ENCODE results near the gene ZNF879. TPM values are rescaled to one million over a fixed set of nuclear protein-coding genes. Genes with fewer than 3 reads are reported as not detected.

The ZNF879 gene
- total RNA-seq, 3 donors from 2014 or later = 2.0 to 2.8 (median 2.3) TPM

GRCh38 chr5:178993955-178994579, 29.5 kb upstream of the ZNF879 start:
- Mint-ChIP-seq H3K27me3 (ENCODE audit: low read depth) (peaks cover 40% of the 10 kb centered on the region), H3K4me3 (no peak overlapping the region), H3K36me3 (ENCODE audit: insufficient read depth) (no peaks in the 10 kb centered on the region), H3K9me3 (peaks cover 5% of the 10 kb centered on the region), H3K4me1 (ENCODE audit: low read depth) (peaks cover 3% of the 10 kb centered on the region)
- DNase-seq (no peak), ATAC-seq (no peak)

DNA sequence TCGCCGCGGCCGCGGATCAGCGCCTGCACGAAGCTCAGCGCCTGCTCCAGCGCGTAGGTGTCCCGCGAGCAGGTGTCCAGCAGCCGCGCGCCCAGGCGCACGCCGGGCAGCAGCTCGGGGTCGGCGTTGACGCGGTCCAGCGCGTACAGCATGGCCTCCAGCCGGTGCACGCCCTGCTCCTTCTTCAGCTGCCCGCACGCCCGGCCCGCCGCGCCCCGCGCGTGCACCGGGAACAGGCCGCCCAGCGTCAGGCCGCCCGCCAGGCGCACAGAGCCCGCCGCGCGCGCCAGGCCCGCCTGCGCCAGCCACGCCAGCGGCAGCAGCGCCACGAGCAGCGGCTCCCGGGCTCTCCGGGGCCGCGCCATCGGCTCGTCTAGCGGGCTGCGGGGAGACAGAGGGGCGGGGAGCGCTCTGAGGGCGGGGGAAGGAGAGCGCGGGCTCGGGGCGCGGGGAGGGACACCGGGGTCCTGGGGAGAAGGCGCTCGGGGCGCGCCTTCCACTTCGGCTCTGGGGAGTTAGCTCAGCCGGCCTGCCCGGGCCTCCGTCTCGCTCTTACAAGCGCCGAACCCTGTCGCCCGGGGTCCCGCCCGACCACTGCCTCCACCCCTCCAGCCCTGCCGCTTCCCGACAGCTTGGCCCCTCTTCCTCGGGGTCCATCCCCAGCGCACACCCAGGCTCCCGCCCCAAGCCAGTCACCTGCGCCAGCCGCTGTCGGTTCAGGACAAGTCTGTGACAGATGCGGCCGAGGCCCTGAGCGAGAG, 28.8 kb upstream of the ZNF879 start, which contains the start of gene GRM6:
Gene GRM6, minus strand, starts transcription at position 741 of the 761 bp plus-strand sequence. Its CDS starts 376 bp downstream, at position 365.
- no peak for ATAC-seq

DNA sequence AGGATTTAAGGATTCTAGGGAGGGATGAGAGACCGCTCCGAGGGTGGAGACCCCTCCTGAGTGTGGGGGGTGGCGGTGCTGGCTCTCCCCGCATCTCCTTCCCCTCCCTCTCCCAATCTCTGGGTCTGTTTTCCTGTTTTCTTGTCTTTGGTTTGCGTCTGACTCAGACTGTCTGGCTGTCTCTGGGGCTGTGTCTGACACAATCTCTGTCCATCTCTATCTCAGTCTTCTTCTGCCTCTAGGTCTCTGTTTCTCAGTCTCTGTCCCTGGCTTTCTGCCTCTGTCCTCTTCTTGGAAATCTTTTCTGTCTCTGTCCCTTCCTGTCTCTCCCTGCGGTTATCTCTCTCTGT, 28.3 kb upstream of the ZNF879 start:
- Mint-ChIP-seq H3K36me3 (ENCODE audit: insufficient read depth) (no peaks in the 10 kb centered on the region), H3K4me3 (no peak overlapping the region), H3K27me3 (ENCODE audit: low read depth) (peaks cover 44% of the 10 kb centered on the region), H3K9me3 (no peaks in the 10 kb centered on the region), H3K4me1 (ENCODE audit: low read depth) (peaks cover 3% of the 10 kb centered on the region)
- no peak for DNase-seq
- no peak for ATAC-seq

More for the DNA sequence above, 28.8 kb upstream of the ZNF879 start, which contains the start of gene GRM6:
- H3K4me3 Mint-ChIP-seq = no peak within 1 kb of the TSS
- peaks cover under 1% of the 10 kb centered on the region for H3K9me3 Mint-ChIP-seq
- peaks cover 40% of the 10 kb centered on the region for H3K27me3 Mint-ChIP-seq (ENCODE audit: low read depth)
- H3K4me1 Mint-ChIP-seq (ENCODE audit: low read depth) = peaks cover 3% of the 10 kb centered on the region
- H3K36me3 Mint-ChIP-seq (ENCODE audit: insufficient read depth) = no peaks in the 10 kb centered on the region
- no peak for DNase-seq

DNA sequence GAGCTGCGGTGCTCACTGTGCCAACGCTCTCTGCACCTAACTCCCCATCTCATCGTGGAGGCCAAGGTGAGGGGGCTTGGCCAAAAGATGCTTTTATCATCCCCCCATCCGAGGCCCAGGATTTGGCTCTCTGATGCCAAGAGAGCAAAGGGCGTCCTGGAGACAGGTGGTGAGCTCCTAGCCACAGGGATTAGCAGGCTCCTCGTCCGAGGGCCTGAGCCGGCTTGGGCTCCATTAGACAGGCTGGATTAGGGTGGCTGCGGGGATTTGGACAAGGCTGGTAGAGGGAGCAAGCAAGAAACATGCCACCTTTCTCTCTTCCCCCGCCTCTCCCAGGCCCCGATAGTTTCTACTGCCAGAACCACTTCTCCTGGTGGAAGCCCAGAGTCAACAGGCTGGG, 27.4 kb upstream of the ZNF879 start:
- Mint-ChIP-seq H3K27me3 (ENCODE audit: low read depth) (peaks cover 46% of the 10 kb centered on the region), H3K9me3 (no peaks in the 10 kb centered on the region), H3K36me3 (ENCODE audit: insufficient read depth) (no peaks in the 10 kb centered on the region), H3K4me1 (ENCODE audit: low read depth) (peaks cover 3% of the 10 kb centered on the region), H3K4me3 (no peak overlapping the region)
- DNase-seq = no peak
- no peak for ATAC-seq

DNA sequence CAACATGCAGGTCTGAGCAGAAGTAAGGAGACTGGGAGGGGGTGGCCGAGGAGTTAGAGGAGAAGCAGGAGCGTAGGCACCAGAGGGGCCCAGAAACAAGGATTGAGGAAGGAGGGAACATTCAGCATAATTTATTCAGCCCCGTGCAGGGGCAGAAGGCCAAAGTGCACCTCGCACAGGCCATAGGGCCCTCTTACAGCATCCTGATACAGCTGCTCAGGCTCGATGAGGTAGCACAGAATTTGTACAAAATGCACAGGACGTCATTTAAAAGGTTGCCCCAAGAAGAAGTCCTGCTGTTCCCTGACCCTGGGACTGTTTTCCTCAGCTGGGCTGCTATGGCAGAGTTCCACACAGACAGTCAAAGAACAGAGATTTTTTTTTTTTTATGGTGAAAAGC, 26.4 kb upstream of the ZNF879 start:
- no peak for ATAC-seq
- Mint-ChIP-seq H3K4me1 (ENCODE audit: low read depth) (peaks cover 3% of the 10 kb centered on the region), H3K4me3 (no peak overlapping the region), H3K36me3 (ENCODE audit: insufficient read depth) (no peaks in the 10 kb centered on the region), H3K9me3 (no peaks in the 10 kb centered on the region), H3K27me3 (ENCODE audit: low read depth) (peaks cover 42% of the 10 kb centered on the region)
- no peak for DNase-seq

DNA sequence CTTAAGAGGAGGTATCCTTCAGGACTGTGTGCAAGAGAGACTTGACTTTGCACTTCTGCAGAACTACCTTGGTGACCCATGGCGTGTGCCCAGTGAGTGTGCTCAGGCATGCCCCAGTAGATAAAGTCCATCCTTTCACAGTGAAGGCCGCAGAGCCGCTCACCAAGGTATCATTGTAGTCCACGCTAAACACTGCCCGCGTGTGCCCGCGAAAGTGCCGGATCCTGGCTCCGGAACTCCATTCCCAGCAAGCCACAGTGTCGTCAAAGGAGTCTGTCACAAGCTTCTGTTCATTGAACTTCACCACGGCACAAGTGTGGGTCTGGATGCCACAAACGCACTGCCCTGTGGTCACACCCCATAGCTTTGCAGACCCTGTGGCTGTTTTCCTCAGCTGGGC, 25.2 kb upstream of the ZNF879 start:
- DNase-seq (no peak), ATAC-seq (no peak)
- Mint-ChIP-seq H3K4me1 (ENCODE audit: low read depth) (peaks cover 3% of the 10 kb centered on the region), H3K36me3 (ENCODE audit: insufficient read depth) (no peaks in the 10 kb centered on the region), H3K27me3 (ENCODE audit: low read depth) (peaks cover 34% of the 10 kb centered on the region), H3K9me3 (no peaks in the 10 kb centered on the region), H3K4me3 (no peak overlapping the region)

GRCh38 chr5:179006564-179006963, 17.0 kb upstream of the ZNF879 start:
- no peak for ATAC-seq
- Mint-ChIP-seq H3K4me1 (ENCODE audit: low read depth) (no peaks in the 10 kb centered on the region), H3K4me3 (no peak overlapping the region), H3K27me3 (ENCODE audit: low read depth) (peaks cover 8% of the 10 kb centered on the region), H3K9me3 (peaks cover 36% of the 10 kb centered on the region), H3K36me3 (ENCODE audit: insufficient read depth) (no peaks in the 10 kb centered on the region)
- DNase-seq = no peak

DNA sequence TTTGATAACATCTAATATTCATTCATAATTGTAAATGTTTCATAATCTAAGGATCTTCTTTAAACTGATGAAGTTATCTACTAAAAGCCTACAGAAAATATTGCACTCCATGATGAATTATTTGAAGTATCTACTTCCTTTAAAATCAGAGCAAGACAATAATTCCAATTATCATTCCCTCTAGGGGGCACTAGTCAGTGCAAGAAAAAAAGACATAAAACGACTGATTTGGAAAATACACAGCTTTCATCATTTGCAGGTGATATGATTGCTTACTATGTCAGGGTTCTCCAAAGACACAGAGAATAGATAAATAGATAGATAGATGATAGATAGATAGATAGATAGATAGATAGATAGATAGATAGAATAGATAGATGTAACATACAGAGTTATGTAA, 14.9 kb upstream of the ZNF879 start:
- no peak overlapping the region for H3K4me3 Mint-ChIP-seq
- no peaks in the 10 kb centered on the region for H3K4me1 Mint-ChIP-seq (ENCODE audit: low read depth)
- H3K9me3 Mint-ChIP-seq = peaks cover 47% of the 10 kb centered on the region
- DNase-seq (no peak), ATAC-seq (no peak)
- H3K27me3 Mint-ChIP-seq (ENCODE audit: low read depth) = no peaks in the 10 kb centered on the region
- no peaks in the 10 kb centered on the region for H3K36me3 Mint-ChIP-seq (ENCODE audit: insufficient read depth)

DNA sequence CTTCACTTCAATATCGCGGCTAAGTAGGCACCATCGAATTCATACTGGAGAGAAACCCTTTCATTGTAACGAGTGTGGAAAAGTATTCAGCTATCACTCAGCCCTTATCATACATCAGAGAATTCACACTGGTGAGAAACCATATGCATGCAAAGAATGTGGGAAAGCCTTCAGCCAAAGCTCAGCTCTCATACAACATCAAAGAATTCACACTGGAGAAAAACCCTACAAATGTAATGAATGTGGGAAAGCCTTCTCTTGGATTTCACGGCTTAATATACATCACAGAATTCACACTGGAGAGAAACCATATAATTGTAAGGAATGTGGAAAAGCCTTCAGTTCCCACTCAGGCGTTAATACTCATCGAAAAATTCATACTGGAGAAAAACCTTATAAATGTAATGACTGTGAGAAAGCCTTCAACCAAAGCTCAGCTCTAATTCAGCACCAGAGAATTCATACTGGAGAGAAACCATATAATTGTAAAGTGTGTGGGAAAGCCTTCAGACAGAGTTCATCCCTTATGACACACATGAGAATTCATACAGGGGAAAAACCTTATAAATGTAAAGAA, 9.5 kb downstream of the ZNF879 start:
- Mint-ChIP-seq H3K4me1 (ENCODE audit: low read depth) (no peaks in the 10 kb centered on the region), H3K9me3 (peaks cover 82% of the 10 kb centered on the region), H3K4me3 (no peak overlapping the region), H3K27me3 (ENCODE audit: low read depth) (no peaks in the 10 kb centered on the region), H3K36me3 (ENCODE audit: insufficient read depth) (peaks cover 56% of the 10 kb centered on the region)
- DNase-seq = no peak
- ATAC-seq = no peak

DNA sequence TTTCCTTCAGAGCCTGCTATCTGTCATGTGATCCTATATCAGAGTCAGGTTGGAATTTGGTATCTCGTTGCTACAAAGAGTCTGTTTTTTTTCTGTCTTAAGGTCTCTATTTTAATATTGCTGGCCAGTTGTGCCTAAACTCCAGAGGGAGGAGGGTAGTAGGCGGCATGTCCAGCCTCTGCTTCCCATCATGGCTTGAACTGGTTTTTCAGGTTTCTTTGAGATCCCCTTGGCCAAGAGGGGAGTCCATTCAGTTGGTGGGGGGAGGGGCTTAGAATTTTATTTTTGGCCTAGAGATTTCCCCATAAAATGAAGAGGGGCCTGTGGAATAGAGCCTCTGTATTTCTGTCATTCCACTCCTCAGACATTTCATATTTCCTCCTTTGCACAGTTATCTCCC, 21.2 kb downstream of the ZNF879 start:
- Mint-ChIP-seq H3K36me3 (ENCODE audit: insufficient read depth) (no peaks in the 10 kb centered on the region), H3K4me1 (ENCODE audit: low read depth) (no peaks in the 10 kb centered on the region), H3K9me3 (peaks cover 45% of the 10 kb centered on the region), H3K4me3 (no peak overlapping the region), H3K27me3 (ENCODE audit: low read depth) (no peaks in the 10 kb centered on the region)
- no peak for ATAC-seq
- no peak for DNase-seq

- Mint-ChIP-seq H3K4me1 (ENCODE audit: low read depth) (no peaks in the 10 kb centered on the region), H3K27me3 (ENCODE audit: low read depth) (peaks cover 3% of the 10 kb centered on the region)
- ATAC-seq = no peak
Measured at GRCh38 chr5:179051784-179052183, 28.2 kb downstream of the ZNF879 start.

DNA sequence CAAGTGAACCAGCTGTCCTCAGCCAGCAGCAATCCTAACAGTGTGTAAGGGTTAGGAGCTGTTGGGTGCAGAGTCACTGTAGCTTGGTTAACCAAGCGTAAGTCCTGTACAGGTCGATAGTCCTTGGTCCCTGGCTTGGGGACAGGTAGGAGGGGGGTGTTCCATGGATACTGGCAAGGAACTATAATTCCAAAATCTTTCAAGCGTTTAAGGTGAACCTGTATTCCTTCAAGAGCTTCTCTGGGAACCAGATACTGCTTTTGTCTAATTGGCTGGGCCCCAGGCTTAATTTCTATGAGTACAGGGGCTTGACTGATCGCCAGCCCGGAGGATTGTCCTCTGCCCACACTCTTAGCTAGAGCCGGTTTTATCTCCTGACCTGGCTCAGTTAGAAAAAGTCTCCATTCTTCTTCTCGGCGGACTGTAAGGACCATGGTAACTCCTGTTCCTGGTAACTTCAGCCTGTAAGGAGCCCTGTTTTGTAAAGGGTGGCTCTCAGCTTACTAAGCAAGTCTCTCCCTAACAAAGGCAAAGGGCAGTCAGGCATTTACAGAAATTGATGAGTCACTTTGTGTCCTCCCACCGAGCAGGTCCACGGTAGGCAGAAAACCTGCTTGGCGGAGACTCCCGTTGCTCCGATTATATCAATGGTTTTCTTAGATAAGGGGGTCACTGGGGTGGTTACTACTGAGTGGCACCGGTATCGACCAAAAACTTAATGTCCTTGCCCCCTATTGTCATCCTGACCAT, 30.6 kb downstream of the ZNF879 start:
- H3K4me1 Mint-ChIP-seq (ENCODE audit: low read depth) = no peaks in the 10 kb centered on the region
- no peak overlapping the region for H3K4me3 Mint-ChIP-seq
- no peak for DNase-seq
- no peak for ATAC-seq
- H3K9me3 Mint-ChIP-seq = peaks cover 10% of the 10 kb centered on the region
- no peaks in the 10 kb centered on the region for H3K36me3 Mint-ChIP-seq (ENCODE audit: insufficient read depth)
- H3K27me3 Mint-ChIP-seq (ENCODE audit: low read depth) = peaks cover 3% of the 10 kb centered on the region

More at GRCh38 chr5:179051784-179052183, 28.2 kb downstream of the ZNF879 start:
- Mint-ChIP-seq H3K36me3 (ENCODE audit: insufficient read depth) (no peaks in the 10 kb centered on the region), H3K4me3 (no peak overlapping the region), H3K9me3 (peaks cover 16% of the 10 kb centered on the region)
- DNase-seq = no peak

- Mint-ChIP-seq H3K4me3 (no peak overlapping the region), H3K36me3 (ENCODE audit: insufficient read depth) (no peaks in the 10 kb centered on the region), H3K4me1 (ENCODE audit: low read depth) (peaks cover 6% of the 10 kb centered on the region), H3K9me3 (peaks cover 15% of the 10 kb centered on the region), H3K27me3 (ENCODE audit: low read depth) (peaks cover 3% of the 10 kb centered on the region)
- ATAC-seq (no peak), DNase-seq (no peak)
Measured at GRCh38 chr5:179054876-179055275, 31.3 kb downstream of the ZNF879 start.

DNA sequence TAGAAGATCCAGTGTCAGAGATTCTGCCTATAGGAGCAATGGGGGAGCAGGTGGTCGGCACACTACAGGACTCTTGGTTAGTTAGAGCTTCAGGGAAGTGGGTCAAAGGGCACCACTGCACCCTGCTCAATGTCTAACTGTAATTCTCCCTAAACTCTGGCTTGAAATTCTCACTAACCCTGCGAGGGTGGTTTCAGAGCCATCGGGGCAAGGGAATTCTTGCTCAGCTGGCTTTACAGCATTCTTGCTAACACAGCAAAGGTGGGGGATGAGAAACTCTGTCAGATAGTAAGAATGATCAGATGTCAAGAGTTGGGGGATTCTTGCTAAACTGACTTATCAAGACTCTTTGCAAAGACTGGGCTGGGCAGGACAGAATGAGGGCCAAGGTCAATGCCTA, 31.8 kb downstream of the ZNF879 start:
- peaks cover 3% of the 10 kb centered on the region for H3K27me3 Mint-ChIP-seq (ENCODE audit: low read depth)
- peaks cover 15% of the 10 kb centered on the region for H3K9me3 Mint-ChIP-seq
- H3K4me1 Mint-ChIP-seq (ENCODE audit: low read depth) = peaks cover 8% of the 10 kb centered on the region
- H3K36me3 Mint-ChIP-seq (ENCODE audit: insufficient read depth) = no peaks in the 10 kb centered on the region
- ATAC-seq (no peak), DNase-seq (no peak)
- no peak overlapping the region for H3K4me3 Mint-ChIP-seq
